SU-DHL-6 (cell line): ENCODE data around the gene RAB37.

ENCODE experiments used
- H2AFZ ChIP-seq: fragments of 200-600 bp; sonication (generic); 2 replicates; pipeline ENCODE4 v1.6.1; 2014; ENCODE audit warnings: low read depth, mild to moderate bottlenecking, moderate library complexity, mixed read lengths, antibody characterized with exemption, low read length; ENCODE audit not compliant: severe bottlenecking
- H3F3A ChIP-seq: fragments of 200-600 bp; shearing (Covaris generic); 2 replicates; pipeline ENCODE4 v1.6.0; 2016; ENCODE audit warnings: antibody characterized with exemption, mild to moderate bottlenecking; ENCODE audit not compliant: insufficient read depth
- H3K27ac ChIP-seq: fragments of 200-600 bp; sonication (generic); 2 replicates; pipeline ENCODE4 v1.5.1; 2016; ENCODE audit warnings: low read depth, mild to moderate bottlenecking, low read length, moderate library complexity, mixed read lengths
- H3K27me3 ChIP-seq: fragments of 200-600 bp; sonication (generic), shearing (Covaris generic); 2 replicates; pipeline ENCODE4 v1.6.0; 2014; ENCODE audit warnings: mild to moderate bottlenecking, low read length
- H3K36me3 ChIP-seq: fragments of 200-600 bp; sonication (generic); 2 replicates; pipeline ENCODE4 v1.6.1; 2014; ENCODE audit warnings: mild to moderate bottlenecking, low read length, mixed read lengths
- H3K4me2 ChIP-seq: fragments of 300-600, 200-600 bp; shearing (Covaris generic), sonication (generic); 2 replicates; pipeline ENCODE4 v1.6.0; 2014; ENCODE audit warnings: low read length, low read depth, mild to moderate bottlenecking; ENCODE audit not compliant: poor library complexity, severe bottlenecking
- H3K4me3 ChIP-seq: fragments of 200-600 bp; sonication (generic); 2 replicates; pipeline ENCODE4 v1.5.1; 2014; ENCODE audit warnings: antibody characterized with exemption, low read length, mild to moderate bottlenecking, mixed read lengths; ENCODE audit not compliant: insufficient read depth, poor library complexity, severe bottlenecking
- H3K79me2 ChIP-seq: fragments of 200-600 bp; sonication (generic); 2 replicates; pipeline ENCODE4 v1.6.1; 2014; ENCODE audit warnings: mild to moderate bottlenecking, low read length, moderate library complexity; ENCODE audit not compliant: insufficient read depth
- H3K9ac ChIP-seq: fragments of 200-600 bp; sonication (generic); 2 replicates; pipeline ENCODE4 v1.7.0; 2014; ENCODE audit warnings: mild to moderate bottlenecking, low read length
- H3K9me2 ChIP-seq: fragments of 200-600 bp; sonication (generic); replicated peaks from 2 replicates; pipeline ENCODE4 v1.6.1; 2014; ENCODE audit warnings: low read length; ENCODE audit not compliant: insufficient read depth
- H3K9me3 ChIP-seq: fragments of 200-600 bp; sonication (generic); 2 replicates; pipeline ENCODE4 v1.6.1; 2014; ENCODE audit warnings: low read length, mixed read lengths; ENCODE audit not compliant: insufficient read depth
- H4K20me1 ChIP-seq: fragments of 200-600 bp; sonication (generic); 2 replicates; pipeline ENCODE4 v1.6.1; 2014; ENCODE audit warnings: low read depth, mild to moderate bottlenecking, antibody characterized with exemption, low read length, moderate library complexity, mixed read lengths
- CTCF ChIP-seq: fragments of 200-600 bp; sonication (generic); IDR thresholded peaks from one replicate; pipeline ENCODE4 v1.5.1; 2017; ENCODE audit warnings: antibody characterized with exemption, mild to moderate bottlenecking, low read length, moderate library complexity; ENCODE audit not compliant: insufficient read depth, poor library complexity, severe bottlenecking
- EZH2phosphoT487 ChIP-seq: fragments of 200-600 bp; sonication (generic), shearing (Covaris generic); conservative IDR thresholded peaks from 2 replicates; pipeline ENCODE4 v1.6.1; 2018; ENCODE audit warnings: mild to moderate bottlenecking, antibody characterized with exemption, low read length, moderate library complexity, mixed read lengths

The RAB37 gene

GRCh38 chr17:74756891-74757290 lies 19.8 kb downstream of the RAB37 start:
- no peaks in the 10 kb centered on the region for H3K36me3 ChIP-seq

GRCh38 chr17:74757502-74757901 lies 20.4 kb downstream of the RAB37 start:
- Histone ChIP-seq H3K9me2 (no peaks in the 10 kb centered on the region), H3K79me2 (peaks cover 51% of the 10 kb centered on the region), H3K27ac (no peak overlapping the region), H3K36me3 (no peaks in the 10 kb centered on the region), H3K4me3 (no peak overlapping the region), H4K20me1 (no peaks in the 10 kb centered on the region; the same call in 1 of the 2 replicates), H3K9me3 (no peaks in the 10 kb centered on the region), H3K9ac (no peak overlapping the region), H3K27me3 (no peaks in the 10 kb centered on the region), H3F3A (no peaks in the 10 kb centered on the region), H3K4me2 (no peak overlapping the region), H2AFZ (no peak overlapping the region)
- TF ChIP-seq CTCF (no peak), EZH2phosphoT487 (no peak)

More at GRCh38 chr17:74756891-74757290, 19.8 kb downstream of the RAB37 start:
- H2AFZ ChIP-seq: no peak overlapping the region
- H4K20me1 ChIP-seq: no peaks in the 10 kb centered on the region; the same call in 1 of the 2 replicates
- no peak overlapping the region for H3K9ac ChIP-seq
- H3K27ac ChIP-seq: no peak overlapping the region
- H3K79me2 ChIP-seq: peaks cover 55% of the 10 kb centered on the region
- no peak overlapping the region for H3K4me2 ChIP-seq
- H3K9me3 ChIP-seq: no peaks in the 10 kb centered on the region
- H3K9me2 ChIP-seq: no peaks in the 10 kb centered on the region
- no peaks in the 10 kb centered on the region for H3K27me3 ChIP-seq
- no peaks in the 10 kb centered on the region for H3F3A ChIP-seq
- no peak overlapping the region for H3K4me3 ChIP-seq
- TF ChIP-seq EZH2phosphoT487 (no peak), CTCF (no peak)

- no peaks in the 10 kb centered on the region for H3K27me3 ChIP-seq
- no peaks in the 10 kb centered on the region for H3K36me3 ChIP-seq
- H3K27ac ChIP-seq: no peak overlapping the region
- no peaks in the 10 kb centered on the region for H3K9me3 ChIP-seq
- no peaks in the 10 kb centered on the region; the same call in 1 of the 2 replicates for H4K20me1 ChIP-seq
- no peak overlapping the region for H3K9ac ChIP-seq
- no peaks in the 10 kb centered on the region for H3F3A ChIP-seq
- peaks cover 44% of the 10 kb centered on the region for H3K79me2 ChIP-seq
- H3K4me2 ChIP-seq: no peak overlapping the region
- no peaks in the 10 kb centered on the region for H3K9me2 ChIP-seq
- H2AFZ ChIP-seq: no peak overlapping the region
- TF ChIP-seq CTCF (no peak), EZH2phosphoT487 (no peak)
- no peak overlapping the region for H3K4me3 ChIP-seq
These were observed 21.1 kb downstream of the RAB37 start for GRCh38 chr17:74757931-74758847.
